WERI-Rb-1 (cell line): Measurements from ENCODE around the gene TREM1.

Experiments
- DNase-seq: peaks from one replicate; pipeline ENCODE4 v3.0.0-alpha.2; 2020
- H3K27ac ChIP-seq: fragments of 250-450 bp; sonication (Bioruptor Pico); 2 replicates; pipeline ENCODE4 v1.5.1; 2020; ENCODE audit warnings: mild to moderate bottlenecking, moderate library complexity
- H3K27me3 ChIP-seq: fragments of 250-450 bp; sonication (Bioruptor Pico); 2 replicates; pipeline ENCODE4 v1.5.1; 2021; ENCODE audit warnings: mild to moderate bottlenecking, low read depth, moderate library complexity; ENCODE audit not compliant: insufficient read depth, severe bottlenecking
- H3K36me3 ChIP-seq: fragments of 250-450 bp; sonication (Bioruptor Pico); 2 replicates; pipeline ENCODE4 v1.5.1; 2020; ENCODE audit warnings: mild to moderate bottlenecking, moderate library complexity
- H3K4me3 ChIP-seq: 2 replicates; pipeline ENCODE4 v1.5.1; 2011; ENCODE audit warnings: low read depth, mild to moderate bottlenecking, control low read depth, low read length
- H3K9me3 ChIP-seq: fragments of 250-450 bp; sonication (Bioruptor Pico); 2 replicates; pipeline ENCODE4 v1.5.1; 2021; ENCODE audit warnings: mild to moderate bottlenecking, moderate library complexity; ENCODE audit not compliant: severe bottlenecking
- CTCF ChIP-seq: IDR thresholded peaks from 2 replicates; pipeline ENCODE4 v1.5.1; 2011; ENCODE audit warnings: low read depth, mild to moderate bottlenecking, control low read depth, inconsistent platforms, low read length

The TREM1 gene

GRCh38 chr6:41280381-41281057 is 6.0 kb downstream of the TREM1 start:
- H3K4me3 ChIP-seq, result no peak overlapping the region
- no peak for DNase-seq
- peaks cover 22% of the 10 kb centered on the region for H3K27me3 ChIP-seq
- H3K36me3 ChIP-seq, result no peaks in the 10 kb centered on the region
- no peaks in the 10 kb centered on the region for H3K9me3 ChIP-seq
- TF ChIP-seq CTCF, result no peak
- H3K27ac ChIP-seq, result no peak overlapping the region

- Histone ChIP-seq H3K27me3 (peaks cover 31% of the 10 kb centered on the region), H3K36me3 (no peaks in the 10 kb centered on the region), H3K27ac (no peak overlapping the region), H3K9me3 (no peaks in the 10 kb centered on the region), H3K4me3 (no peak overlapping the region)
- TF ChIP-seq CTCF, result peak; percentile 94
- peak; percentile 88 for DNase-seq
Measured at GRCh38 chr6:41278699-41279405, 7.6 kb downstream of the TREM1 start.

- no peak overlapping the region for H3K27ac ChIP-seq
- no peaks in the 10 kb centered on the region for H3K9me3 ChIP-seq
- peaks cover 31% of the 10 kb centered on the region for H3K27me3 ChIP-seq
- H3K4me3 ChIP-seq, result no peak overlapping the region
- TF ChIP-seq CTCF, result no peak
- H3K36me3 ChIP-seq, result no peaks in the 10 kb centered on the region
- DNase-seq, result no peak
Measured at GRCh38 chr6:41277605-41278004, 8.9 kb downstream of the TREM1 start.

GRCh38 chr6:41275489-41275888 is 11.0 kb downstream of the TREM1 start:
- no peaks in the 10 kb centered on the region for H3K9me3 ChIP-seq
- peaks cover 34% of the 10 kb centered on the region for H3K27me3 ChIP-seq
- no peak for TF ChIP-seq CTCF
- no peak overlapping the region for H3K4me3 ChIP-seq
- H3K27ac ChIP-seq, result no peak overlapping the region
- no peaks in the 10 kb centered on the region for H3K36me3 ChIP-seq
- DNase-seq, result no peak

- TF ChIP-seq CTCF, result no peak
- H3K4me3 ChIP-seq, result no peak overlapping the region
- no peaks in the 10 kb centered on the region for H3K36me3 ChIP-seq
- no peak for DNase-seq
- H3K9me3 ChIP-seq, result no peaks in the 10 kb centered on the region
- peaks cover 34% of the 10 kb centered on the region for H3K27me3 ChIP-seq
- H3K27ac ChIP-seq, result no peak overlapping the region
Measured at GRCh38 chr6:41274256-41274655, 12.2 kb downstream of the TREM1 start.
